Epithelial cell of esophagus (primary cell): ENCODE measurements around the gene MAPKAPK5.
"Not testable (repeated sequence)": the region's sequence is repeated elsewhere in the genome, so short reads cannot be mapped to it uniquely, and the experiment has no call there.

Experiments
- DNase-seq: peaks from one replicate; pipeline ENCODE4 v3.0.0; 2010; ENCODE audit warnings: low read depth
- H3K4me3 ChIP-seq: 2 replicates; pipeline ENCODE4 v1.5.1; 2011; ENCODE audit warnings: mild to moderate bottlenecking, low read length, control low read depth
- TF ChIP-seq, protein P1 (sequence below): IDR thresholded peaks from 2 replicates; pipeline ENCODE4 v1.5.1; 2011; ENCODE audit warnings: low read depth, mild to moderate bottlenecking, low read length, control low read depth, inconsistent platforms; ENCODE audit not compliant: insufficient read depth; ENCODE audit errors: missing control alignments

The MAPKAPK5 gene

DNA sequence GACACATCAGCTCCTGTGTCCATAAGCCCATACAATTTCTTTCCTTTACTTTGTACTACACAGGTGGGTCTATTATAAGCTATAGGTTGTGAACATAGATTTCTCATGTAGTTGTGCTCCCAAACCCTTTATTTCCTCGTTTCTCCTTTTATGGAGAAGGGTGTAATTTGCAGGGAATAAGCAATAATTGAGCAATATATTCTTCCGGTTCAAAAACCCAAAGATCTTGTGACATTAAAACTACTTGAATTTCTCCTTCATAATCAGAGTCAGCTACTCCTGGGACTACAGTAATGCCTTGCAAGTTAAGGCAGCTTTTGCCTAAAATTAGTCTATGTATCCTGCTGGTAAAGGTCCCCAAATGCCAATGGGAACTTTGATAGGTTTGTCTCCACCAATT, 19.1 kb upstream of the MAPKAPK5 start:
- DNase-seq = no peak
- TF ChIP-seq, protein P1, sequence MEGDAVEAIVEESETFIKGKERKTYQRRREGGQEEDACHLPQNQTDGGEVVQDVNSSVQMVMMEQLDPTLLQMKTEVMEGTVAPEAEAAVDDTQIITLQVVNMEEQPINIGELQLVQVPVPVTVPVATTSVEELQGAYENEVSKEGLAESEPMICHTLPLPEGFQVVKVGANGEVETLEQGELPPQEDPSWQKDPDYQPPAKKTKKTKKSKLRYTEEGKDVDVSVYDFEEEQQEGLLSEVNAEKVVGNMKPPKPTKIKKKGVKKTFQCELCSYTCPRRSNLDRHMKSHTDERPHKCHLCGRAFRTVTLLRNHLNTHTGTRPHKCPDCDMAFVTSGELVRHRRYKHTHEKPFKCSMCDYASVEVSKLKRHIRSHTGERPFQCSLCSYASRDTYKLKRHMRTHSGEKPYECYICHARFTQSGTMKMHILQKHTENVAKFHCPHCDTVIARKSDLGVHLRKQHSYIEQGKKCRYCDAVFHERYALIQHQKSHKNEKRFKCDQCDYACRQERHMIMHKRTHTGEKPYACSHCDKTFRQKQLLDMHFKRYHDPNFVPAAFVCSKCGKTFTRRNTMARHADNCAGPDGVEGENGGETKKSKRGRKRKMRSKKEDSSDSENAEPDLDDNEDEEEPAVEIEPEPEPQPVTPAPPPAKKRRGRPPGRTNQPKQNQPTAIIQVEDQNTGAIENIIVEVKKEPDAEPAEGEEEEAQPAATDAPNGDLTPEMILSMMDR = no peak
- no peak overlapping the region for H3K4me3 ChIP-seq

- DNase-seq = no peak
- no peak overlapping the region for H3K4me3 ChIP-seq
- TF ChIP-seq, protein P1 = no peak
These were observed 18.1 kb upstream of the MAPKAPK5 start for GRCh38 chr12:111823891-111824290.

DNA sequence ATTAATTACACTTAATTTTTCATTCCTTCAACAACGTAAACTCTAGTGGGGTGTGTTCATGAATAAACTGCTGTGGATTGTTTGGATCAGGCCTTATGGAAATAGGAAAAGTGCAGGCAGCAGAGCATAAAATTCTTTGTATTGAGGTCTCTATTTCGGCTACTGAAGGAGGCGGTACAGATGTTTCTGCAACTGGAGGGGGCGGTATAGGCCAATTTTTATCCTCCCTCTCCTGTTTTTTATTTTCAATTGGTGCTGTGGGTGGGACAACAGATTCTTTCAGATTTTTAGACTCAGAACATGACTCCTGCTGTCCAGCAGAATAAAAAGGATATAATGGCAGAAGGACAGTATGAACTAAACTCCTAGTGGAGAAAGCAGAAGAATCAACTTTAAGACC, 17.7 kb upstream of the MAPKAPK5 start:
- not testable (repeated sequence) for H3K4me3 ChIP-seq, DNase-seq

GRCh38 chr12:111825509-111825908, 16.5 kb upstream of the MAPKAPK5 start:
- DNase-seq = no peak
- TF ChIP-seq, protein P1 = no peak
- H3K4me3 ChIP-seq = no peak overlapping the region

GRCh38 chr12:111826316-111826715, 15.7 kb upstream of the MAPKAPK5 start:
- DNase-seq = no peak
- TF ChIP-seq, protein P1 = no peak
- no peak overlapping the region for H3K4me3 ChIP-seq

DNA sequence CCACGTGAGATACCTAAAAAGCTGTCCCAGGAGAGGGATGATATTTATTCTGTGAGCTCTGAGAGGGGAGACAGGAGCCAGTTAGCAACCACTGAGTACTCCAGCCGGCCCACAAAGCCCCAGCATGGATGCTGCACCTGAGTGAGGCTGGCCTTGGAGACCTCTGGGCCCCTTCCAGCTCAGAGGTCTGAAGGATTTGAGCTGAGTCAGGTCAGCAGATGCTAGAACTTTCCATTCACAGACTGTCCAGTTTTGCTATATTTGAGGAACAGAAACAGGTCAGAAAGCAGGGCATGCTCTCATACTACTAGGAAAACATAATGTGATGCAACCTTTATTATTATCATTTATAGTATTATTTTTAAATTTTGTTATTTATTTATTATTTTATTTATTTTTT, 15.0 kb upstream of the MAPKAPK5 start:
- no peak for DNase-seq
- H3K4me3 ChIP-seq = no peak overlapping the region
- TF ChIP-seq, protein P1 = no peak

- TF ChIP-seq, protein P1 = no peak
- DNase-seq = no peak
- H3K4me3 ChIP-seq = no peak overlapping the region
These were observed 14.1 kb upstream of the MAPKAPK5 start for GRCh38 chr12:111827907-111828306.
